Heart left ventricle (tissue), 13 donors: ENCODE results near the gene EXD3.

ENCODE experiments used
- POLR2A ChIP-seq, 2 donors: fragments of 450-650 bp; IDR thresholded peaks; one replicate each; pipeline ENCODE4 v1.6.1; 2017; ENCODE audit warnings: antibody characterized with exemption in 2 of 2, mild to moderate bottlenecking in 2 of 2, moderate library complexity in 2 of 2
- TF ChIP-seq, protein P1 (sequence below), 12 donors: fragments of 200-600 bp; sonication (generic) in 4 of 12; IDR thresholded peaks; one replicate each; pipeline versions ENCODE4 v1.5.0 to v1.8.0; 2018 to 2022; ENCODE audit warnings: antibody characterized with exemption in 12 of 12, mild to moderate bottlenecking in 5 of 12
- donor health status: ischemic (EF 13 %, LVEDD 7.1; RV severe dilation, severe dysfunction).
- donor health status: DM: no; HTN: yes; CAD: no.
- donor health status: DM: no; HTN: no; CAD: no.
- donor health status: ischemic (EF 25% LVEDD 6.9; RV normal size, moderate dysfunction).
- donor health status: ischemic (EF 25% LVEDD 5.7; RV mildly dilated, moderate dysfunction).
- donor health status: ischemic (EF 35%, LVEDD 5.7; RV mildly dilated, moderate dysfunction).
- donor health status: nonischemic (EF 11% LVEDD 7.7; RV severe dilation, severe dysfunction).
- donor health status: DM: yes; HTN: yes; CAD: no.
- donor health status: PGD.
- donor health status: ischemic (EF 29% LVEDD 5.4; RV normal size, mild dysfunction).
- donor health status: nonischemic (EF 23%, LVEDD 6.1; RV moderate dilation, normal function).

DNA sequence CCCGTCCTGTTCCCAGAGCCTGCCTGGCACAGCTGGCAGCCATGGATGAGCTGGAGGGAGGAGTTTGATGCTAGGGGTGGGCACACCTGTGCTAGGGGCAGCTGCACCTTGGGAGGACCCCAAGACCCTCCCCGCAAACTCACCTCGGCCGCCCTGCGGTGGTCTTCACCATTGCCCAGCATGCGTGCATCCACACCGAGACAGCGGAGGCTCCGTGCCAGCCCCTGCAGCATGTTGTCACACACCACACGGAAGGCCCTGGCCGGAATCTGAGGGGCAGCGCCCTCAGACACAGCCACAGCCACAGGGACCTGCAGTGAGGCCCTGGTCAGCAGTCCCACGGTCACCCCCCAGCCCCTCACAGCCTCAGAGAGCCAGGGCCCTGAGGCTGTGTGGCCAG is 75.0 kb downstream of the EXD3 start:
- TF ChIP-seq, protein P1, sequence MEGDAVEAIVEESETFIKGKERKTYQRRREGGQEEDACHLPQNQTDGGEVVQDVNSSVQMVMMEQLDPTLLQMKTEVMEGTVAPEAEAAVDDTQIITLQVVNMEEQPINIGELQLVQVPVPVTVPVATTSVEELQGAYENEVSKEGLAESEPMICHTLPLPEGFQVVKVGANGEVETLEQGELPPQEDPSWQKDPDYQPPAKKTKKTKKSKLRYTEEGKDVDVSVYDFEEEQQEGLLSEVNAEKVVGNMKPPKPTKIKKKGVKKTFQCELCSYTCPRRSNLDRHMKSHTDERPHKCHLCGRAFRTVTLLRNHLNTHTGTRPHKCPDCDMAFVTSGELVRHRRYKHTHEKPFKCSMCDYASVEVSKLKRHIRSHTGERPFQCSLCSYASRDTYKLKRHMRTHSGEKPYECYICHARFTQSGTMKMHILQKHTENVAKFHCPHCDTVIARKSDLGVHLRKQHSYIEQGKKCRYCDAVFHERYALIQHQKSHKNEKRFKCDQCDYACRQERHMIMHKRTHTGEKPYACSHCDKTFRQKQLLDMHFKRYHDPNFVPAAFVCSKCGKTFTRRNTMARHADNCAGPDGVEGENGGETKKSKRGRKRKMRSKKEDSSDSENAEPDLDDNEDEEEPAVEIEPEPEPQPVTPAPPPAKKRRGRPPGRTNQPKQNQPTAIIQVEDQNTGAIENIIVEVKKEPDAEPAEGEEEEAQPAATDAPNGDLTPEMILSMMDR (IDR thresholded peaks at IDR 0.05), result no peak
- TF ChIP-seq POLR2A (IDR thresholded peaks at IDR 0.05), result no peak
